Thyroid gland (tissue), 4 donors: Measurements from ENCODE around the gene LRRC73. TPM values are rescaled to one million over a fixed set of nuclear protein-coding genes. Genes with fewer than 3 reads are reported as not detected.
A peak's percentile ranks its signal among the peaks of the same experiment; 100 is the strongest.

Source experiments
- DNase-seq, 2 donors: peaks; one replicate each; pipeline ENCODE4 v3.0.0-alpha.2; 2019
- H3K27ac ChIP-seq, 3 donors: fragments of 200-600 bp; sonication (generic); 1 replicate in 2 of 3; 2 replicates in 1 of 3; pipeline ENCODE4 v1.5.1; 2016 to 2019; ENCODE audit warnings: mild to moderate bottlenecking in 1 of 3, moderate library complexity in 1 of 3
- H3K27me3 ChIP-seq: fragments of 200-600 bp; sonication (generic); one replicate; pipeline ENCODE4 v1.5.1; 2019
- H3K36me3 ChIP-seq, 2 donors: fragments of 200-600 bp; sonication (generic); one replicate each; pipeline ENCODE4 v1.5.1; 2016 to 2019
- H3K4me1 ChIP-seq, 2 donors: fragments of 200-600 bp; sonication (generic); one replicate each; pipeline ENCODE4 v1.5.1; 2017 to 2019
- H3K4me3 ChIP-seq, 3 donors: fragments of 200-600 bp; sonication (generic); replicated peaks in 1 of 3; 1 replicate in 2 of 3; 2 replicates in 1 of 3; pipeline ENCODE4 v1.5.1; 2016; ENCODE audit warnings: mild to moderate bottlenecking in 1 of 3
- H3K9me3 ChIP-seq: fragments of 200-600 bp; sonication (generic); one replicate; pipeline ENCODE4 v1.5.1; 2017
- POLR2A ChIP-seq, 2 donors: fragments of 450-650 bp; IDR thresholded peaks; one replicate each; pipeline ENCODE4 v1.6.1; 2017; ENCODE audit warnings: antibody characterized with exemption in 2 of 2, mild to moderate bottlenecking in 2 of 2, moderate library complexity in 1 of 2
- WGBS, 2 donors: methylation state at CpG; one replicate each; pipeline ENCODE4 v1.1.5; 2017; 5-methylcytosine and 5-hydroxymethylcytosine counted together
- intact Hi-C: fragments of 100-400 bp; cut with DNase I; formaldehyde crosslinking; loops from one replicate; pipeline ENCODE4 v1.15.1; 2023
- total RNA-seq, 4 donors: library from RNA; depleted of rRNA; stranded (reverse); fragments of >200 nt; gene quantifications; one replicate each; pipeline ENCODE4 v1.2.3, GENCODE V29; 2016
- TF ChIP-seq, protein P1 (sequence below), 6 experiments: fragments of 200-600 bp in 3 of 6; fragments of 450-650 bp in 3 of 6; sonication (generic) in 3 of 6; IDR thresholded peaks; one replicate each; pipeline ENCODE4 v1.5.1; 2016 to 2019; ENCODE audit warnings: antibody characterized with exemption in 6 of 6, mild to moderate bottlenecking in 2 of 6, inconsistent platforms in 1 of 6, moderate library complexity in 1 of 6

Gene LRRC73
- total RNA-seq, 4 donors from 2014 or later = 0.67 to 2.0 (median 1.6) TPM

DNA sequence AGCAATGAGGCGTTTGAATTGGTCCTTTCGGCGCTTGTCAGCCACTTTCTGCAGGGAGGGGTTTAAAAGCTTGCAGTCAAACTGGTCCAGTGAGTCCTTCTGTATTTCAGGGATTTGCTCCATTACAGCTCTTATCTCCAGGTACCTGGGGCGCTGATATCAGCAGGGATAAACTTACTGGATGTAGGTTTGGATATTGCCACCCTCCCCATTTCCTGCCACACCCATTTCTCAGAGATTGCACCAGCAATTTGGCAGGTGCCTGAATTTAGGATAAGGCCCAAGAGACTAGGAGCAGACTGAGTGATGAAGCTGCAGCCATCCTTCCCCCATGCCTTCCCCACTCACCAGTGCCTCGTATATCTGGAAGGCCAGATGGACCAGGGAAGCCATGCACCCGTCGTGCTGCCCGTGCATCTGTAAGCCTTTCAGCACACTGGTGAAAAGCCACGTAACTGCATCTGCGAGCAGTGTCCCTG, 14.4 kb upstream of the LRRC73 start:
- DNase-seq = no peak
- H3K9me3 ChIP-seq = no peaks in the 10 kb centered on the region
- intact Hi-C loops = loop anchor here (5.0 kb wide), 1 partner anchor 48 kb away; no protein-coding TSS in a partner anchor
- no peak overlapping the region for H3K27ac ChIP-seq
- peaks cover 70 to 80% of the 10 kb centered on the region in 2 donors for H3K36me3 ChIP-seq
- peaks cover 13 to 25% of the 10 kb centered on the region in 2 donors for H3K4me1 ChIP-seq
- no peaks in the 10 kb centered on the region for H3K27me3 ChIP-seq
- no peak for TF ChIP-seq POLR2A (IDR thresholded peaks at IDR 0.05)
- TF ChIP-seq, protein P1, sequence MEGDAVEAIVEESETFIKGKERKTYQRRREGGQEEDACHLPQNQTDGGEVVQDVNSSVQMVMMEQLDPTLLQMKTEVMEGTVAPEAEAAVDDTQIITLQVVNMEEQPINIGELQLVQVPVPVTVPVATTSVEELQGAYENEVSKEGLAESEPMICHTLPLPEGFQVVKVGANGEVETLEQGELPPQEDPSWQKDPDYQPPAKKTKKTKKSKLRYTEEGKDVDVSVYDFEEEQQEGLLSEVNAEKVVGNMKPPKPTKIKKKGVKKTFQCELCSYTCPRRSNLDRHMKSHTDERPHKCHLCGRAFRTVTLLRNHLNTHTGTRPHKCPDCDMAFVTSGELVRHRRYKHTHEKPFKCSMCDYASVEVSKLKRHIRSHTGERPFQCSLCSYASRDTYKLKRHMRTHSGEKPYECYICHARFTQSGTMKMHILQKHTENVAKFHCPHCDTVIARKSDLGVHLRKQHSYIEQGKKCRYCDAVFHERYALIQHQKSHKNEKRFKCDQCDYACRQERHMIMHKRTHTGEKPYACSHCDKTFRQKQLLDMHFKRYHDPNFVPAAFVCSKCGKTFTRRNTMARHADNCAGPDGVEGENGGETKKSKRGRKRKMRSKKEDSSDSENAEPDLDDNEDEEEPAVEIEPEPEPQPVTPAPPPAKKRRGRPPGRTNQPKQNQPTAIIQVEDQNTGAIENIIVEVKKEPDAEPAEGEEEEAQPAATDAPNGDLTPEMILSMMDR (IDR thresholded peaks at IDR 0.05) = no peak
- no peak overlapping the region for H3K4me3 ChIP-seq
- 91 to 94% methylated on average over 6 to 10 of the region's 10 CpGs for WGBS, 2 donors

DNA sequence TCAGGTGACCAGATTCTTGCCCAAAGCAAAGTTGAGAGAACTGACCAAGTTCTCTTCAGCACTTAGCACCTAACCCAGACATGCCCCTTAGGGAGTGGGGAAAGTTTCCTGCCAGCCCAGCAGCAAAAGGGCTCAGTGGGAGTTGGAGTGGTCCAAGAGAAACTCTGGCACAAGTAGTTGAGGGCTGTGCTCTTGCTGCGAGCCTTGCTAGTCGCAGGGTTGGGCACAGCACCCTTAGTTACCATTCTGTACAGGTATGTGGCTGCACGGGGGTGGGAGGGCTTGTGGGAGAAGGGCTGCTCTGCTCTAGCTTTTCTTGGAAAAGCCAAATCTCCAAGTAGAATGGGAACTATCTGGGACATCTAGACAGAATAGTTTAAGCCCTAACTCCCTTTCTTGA, 13.1 kb upstream of the LRRC73 start:
- peak overlapping the region in 2 of 3 donors; percentile 30 to 49 for H3K27ac ChIP-seq
- H3K4me3 ChIP-seq = no peak overlapping the region
- DNase-seq = no peak
- no peaks in the 10 kb centered on the region for H3K9me3 ChIP-seq
- intact Hi-C loops = loop anchor here (5.0 kb wide), 1 partner anchor 49 kb away; no protein-coding TSS in a partner anchor
- H3K27me3 ChIP-seq = no peaks in the 10 kb centered on the region
- TF ChIP-seq, protein P1 (IDR thresholded peaks at IDR 0.05) = no peak
- no peak for TF ChIP-seq POLR2A (IDR thresholded peaks at IDR 0.05)
- H3K4me1 ChIP-seq = peaks cover 18 to 32% of the 10 kb centered on the region in 2 donors
- peaks cover 66 to 76% of the 10 kb centered on the region in 2 donors for H3K36me3 ChIP-seq
- WGBS, 2 donors = 44 to 65% methylated on average over 3 of the region's 3 CpGs

DNA sequence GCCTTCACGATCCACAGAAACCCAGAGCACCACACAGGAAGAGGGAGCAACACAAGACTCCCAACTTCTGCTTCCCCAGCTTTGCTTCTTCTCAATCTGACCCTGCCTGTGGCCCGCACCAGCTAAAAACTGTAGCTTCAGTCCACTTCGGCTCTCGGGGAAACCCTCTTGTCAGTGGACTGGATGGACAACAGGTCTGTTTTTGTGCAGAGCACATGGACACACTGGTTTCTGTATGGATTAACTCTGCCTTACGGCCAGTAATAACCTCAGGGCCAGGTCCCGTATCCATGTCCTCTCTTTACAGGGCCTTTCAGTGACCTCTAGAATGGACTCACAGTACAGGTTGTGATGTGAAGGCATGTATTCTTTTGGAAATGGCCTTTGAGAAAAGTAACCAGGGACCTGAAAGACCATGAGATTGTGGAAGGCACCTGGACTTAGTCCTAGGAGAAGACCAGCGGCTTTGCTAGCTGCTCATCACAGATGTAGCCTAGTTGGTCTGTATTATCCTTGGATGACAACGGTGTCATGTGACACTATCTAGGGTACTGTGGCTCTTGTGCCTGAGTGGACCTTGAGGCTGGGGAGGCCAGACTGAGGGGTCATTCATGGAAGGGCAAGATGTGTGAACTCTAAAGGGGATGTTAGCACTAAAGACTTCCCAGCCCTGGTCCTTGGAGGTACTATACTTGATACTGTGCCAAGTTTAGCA, 12.6 kb upstream of the LRRC73 start:
- Histone ChIP-seq H3K9me3 (no peaks in the 10 kb centered on the region), H3K36me3 (peaks cover 60 to 71% of the 10 kb centered on the region in 2 donors), H3K27ac (peak overlapping the region; percentile 30 to 68 (median 49)), H3K27me3 (no peaks in the 10 kb centered on the region), H3K4me3 (no peak overlapping the region), H3K4me1 (peaks cover 23 to 37% of the 10 kb centered on the region in 2 donors)
- 78 to 92% methylated on average over 8 of the region's 8 CpGs for WGBS, 2 donors
- TF ChIP-seq POLR2A (IDR thresholded peaks at IDR 0.05) = no peak
- TF ChIP-seq, protein P1 (IDR thresholded peaks at IDR 0.05) = no peak
- no peak for DNase-seq
- intact Hi-C loops = loop anchor here (5.0 kb wide), 1 partner anchor 50 kb away; no protein-coding TSS in a partner anchor

DNA sequence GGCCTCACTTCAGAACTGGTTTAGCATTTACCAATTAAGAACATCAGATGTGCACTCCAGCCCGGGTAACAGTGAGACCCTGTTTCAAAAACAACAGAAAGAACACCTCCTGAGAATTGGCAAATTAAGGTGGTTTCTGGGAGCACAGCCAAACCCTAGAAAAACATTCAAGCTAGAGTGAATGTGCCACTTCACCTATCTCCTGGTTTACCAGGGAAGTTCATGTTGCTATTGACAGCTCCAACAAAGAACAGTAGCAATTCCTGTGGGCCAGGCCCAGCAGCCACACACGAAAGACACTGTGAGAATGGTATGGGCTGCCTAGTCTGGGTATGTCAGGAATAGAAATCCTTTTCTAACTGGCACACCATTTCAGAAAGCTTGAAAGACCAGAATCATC, 11.7 kb upstream of the LRRC73 start:
- intact Hi-C loops = loop anchor here (5.0 kb wide), 1 partner anchor 50 kb away; no protein-coding TSS in a partner anchor
- no peak overlapping the region for H3K4me3 ChIP-seq
- peaks cover 25 to 40% of the 10 kb centered on the region in 2 donors for H3K4me1 ChIP-seq
- H3K27ac ChIP-seq = peak overlapping the region; percentile 30 to 68 (median 49)
- WGBS, 2 donors = 19 to 25% methylated on average over 2 of the region's 2 CpGs
- H3K36me3 ChIP-seq = peaks cover 51 to 62% of the 10 kb centered on the region in 2 donors
- no peaks in the 10 kb centered on the region for H3K9me3 ChIP-seq
- DNase-seq = peak; percentile 78 to 79
- no peaks in the 10 kb centered on the region for H3K27me3 ChIP-seq
- no peak for TF ChIP-seq POLR2A (IDR thresholded peaks at IDR 0.05)
- TF ChIP-seq, protein P1 (IDR thresholded peaks at IDR 0.05) = no peak

DNA sequence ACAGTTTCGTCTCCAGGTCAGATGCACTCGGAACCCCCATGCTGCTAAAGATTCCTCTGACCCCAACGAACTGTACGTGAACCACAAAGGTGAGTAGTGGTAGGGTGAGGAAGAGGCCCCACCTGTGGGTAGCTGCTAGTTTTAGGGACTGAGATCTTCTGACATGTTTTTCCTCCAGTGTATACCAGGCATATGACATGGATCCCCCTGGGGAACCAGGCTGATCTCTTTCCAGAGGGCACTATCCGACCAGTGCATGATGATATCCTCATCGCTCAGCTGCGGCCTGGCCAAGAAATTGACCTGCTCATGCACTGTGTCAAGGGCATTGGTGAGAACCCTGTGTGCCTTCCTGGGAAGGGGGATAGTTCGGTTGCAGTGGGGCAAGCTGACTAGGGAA, 10.0 kb upstream of the LRRC73 start:
- DNase-seq = no peak
- H3K4me1 ChIP-seq = peaks cover 38 to 50% of the 10 kb centered on the region in 2 donors
- intact Hi-C loops = loop anchor here (5.0 kb wide), 1 partner anchor 52 kb away; no protein-coding TSS in a partner anchor
- TF ChIP-seq, protein P1 (IDR thresholded peaks at IDR 0.05) = no peak
- H3K4me3 ChIP-seq = no peak overlapping the region
- 94 to 96% methylated on average over 8 of the region's 8 CpGs for WGBS, 2 donors
- H3K27me3 ChIP-seq = no peaks in the 10 kb centered on the region
- H3K27ac ChIP-seq = no peak overlapping the region
- peaks cover 49 to 56% of the 10 kb centered on the region in 2 donors for H3K36me3 ChIP-seq
- no peaks in the 10 kb centered on the region for H3K9me3 ChIP-seq
